Fibroblast of skin of scalp (primary cell): Measurements from ENCODE around the gene LMO2.
A peak's percentile ranks its signal among the peaks of the same experiment; 100 is the strongest.
"Not testable (repeated sequence)": the region's sequence is repeated elsewhere in the genome, so short reads cannot be mapped to it uniquely, and the experiment has no call there.

Experiments used
- DNase-seq: peaks from one replicate; pipeline ENCODE4 v3.0.0-alpha.2; 2013

The LMO2 gene

GRCh38 chr11:33860926-33861325 is 30.9 kb downstream of the LMO2 start:
- no peak for DNase-seq

GRCh38 chr11:33859306-33859705 is 32.6 kb downstream of the LMO2 start:
- no peak for DNase-seq

GRCh38 chr11:33857933-33858371 is 33.9 kb downstream of the LMO2 start:
- peak; percentile 58 for DNase-seq

GRCh38 chr11:33855500-33855899 is 36.4 kb downstream of the LMO2 start:
- DNase-seq: no peak

GRCh38 chr11:33848717-33849390 is 43.0 kb downstream of the LMO2 start:
- DNase-seq: no peak

- peak; percentile 8 for DNase-seq
These were observed 44.6 kb downstream of the LMO2 start for GRCh38 chr11:33847251-33847650.

GRCh38 chr11:33844236-33844635 is 47.6 kb downstream of the LMO2 start:
- DNase-seq: no peak

- no peak for DNase-seq
These were observed 48.9 kb downstream of the LMO2 start for GRCh38 chr11:33843018-33843417.

- no peak for DNase-seq
These were observed 49.5 kb downstream of the LMO2 start for GRCh38 chr11:33842236-33842915.

GRCh38 chr11:33838234-33838633 is 53.6 kb downstream of the LMO2 start:
- DNase-seq: not testable (repeated sequence)

- not testable (repeated sequence) for DNase-seq
These were observed 54.5 kb downstream of the LMO2 start for GRCh38 chr11:33837334-33837733.

- DNase-seq: peak; percentile 80
These were observed 56.6 kb downstream of the LMO2 start for GRCh38 chr11:33835143-33835878.

GRCh38 chr11:33832676-33833075 is 59.2 kb downstream of the LMO2 start:
- DNase-seq: no peak

- DNase-seq: no peak
These were observed 60.8 kb downstream of the LMO2 start for GRCh38 chr11:33830903-33831648.

- peak; percentile 79 for DNase-seq
These were observed 62.3 kb downstream of the LMO2 start for GRCh38 chr11:33829430-33830141.

GRCh38 chr11:33828604-33829429 is 63.1 kb downstream of the LMO2 start:
- no peak for DNase-seq

GRCh38 chr11:33827206-33827605 is 64.7 kb downstream of the LMO2 start:
- no peak for DNase-seq

GRCh38 chr11:33825854-33826560 is 65.9 kb downstream of the LMO2 start:
- DNase-seq: no peak

GRCh38 chr11:33822981-33823380 is 68.9 kb downstream of the LMO2 start:
- not testable (repeated sequence) for DNase-seq

GRCh38 chr11:33819278-33820035 is 72.4 kb downstream of the LMO2 start:
- DNase-seq: no peak
